Stomach (tissue), 4 donors: ENCODE results near the gene FANK1.

Source experiments
- EP300 ChIP-seq: sonication (generic); formaldehyde crosslinking; IDR thresholded peaks from one replicate; pipeline ENCODE4 v1.6.1; 2017; ENCODE audit warnings: antibody characterized with exemption
- POLR2A ChIP-seq, 4 donors: fragments of 450-650 bp; IDR thresholded peaks; one replicate each; pipeline ENCODE4 v1.6.1; 2016; ENCODE audit warnings: antibody characterized with exemption in 4 of 4, control low read depth in 2 of 4, mild to moderate bottlenecking in 1 of 4, moderate library complexity in 1 of 4
- TF ChIP-seq, protein P1 (sequence below), 7 experiments: fragments of 450-650 bp in 4 of 7; fragments of 200-600 bp in 3 of 7; sonication (generic) in 3 of 7; IDR thresholded peaks; one replicate each; pipeline ENCODE4 v1.5.1; 2016 to 2019; ENCODE audit warnings: antibody characterized with exemption in 7 of 7, control low read depth in 2 of 7, mild to moderate bottlenecking in 1 of 7

GRCh38 chr10:126015413-126015812 is 119.0 kb downstream of the FANK1 start:
- TF ChIP-seq, protein P1, sequence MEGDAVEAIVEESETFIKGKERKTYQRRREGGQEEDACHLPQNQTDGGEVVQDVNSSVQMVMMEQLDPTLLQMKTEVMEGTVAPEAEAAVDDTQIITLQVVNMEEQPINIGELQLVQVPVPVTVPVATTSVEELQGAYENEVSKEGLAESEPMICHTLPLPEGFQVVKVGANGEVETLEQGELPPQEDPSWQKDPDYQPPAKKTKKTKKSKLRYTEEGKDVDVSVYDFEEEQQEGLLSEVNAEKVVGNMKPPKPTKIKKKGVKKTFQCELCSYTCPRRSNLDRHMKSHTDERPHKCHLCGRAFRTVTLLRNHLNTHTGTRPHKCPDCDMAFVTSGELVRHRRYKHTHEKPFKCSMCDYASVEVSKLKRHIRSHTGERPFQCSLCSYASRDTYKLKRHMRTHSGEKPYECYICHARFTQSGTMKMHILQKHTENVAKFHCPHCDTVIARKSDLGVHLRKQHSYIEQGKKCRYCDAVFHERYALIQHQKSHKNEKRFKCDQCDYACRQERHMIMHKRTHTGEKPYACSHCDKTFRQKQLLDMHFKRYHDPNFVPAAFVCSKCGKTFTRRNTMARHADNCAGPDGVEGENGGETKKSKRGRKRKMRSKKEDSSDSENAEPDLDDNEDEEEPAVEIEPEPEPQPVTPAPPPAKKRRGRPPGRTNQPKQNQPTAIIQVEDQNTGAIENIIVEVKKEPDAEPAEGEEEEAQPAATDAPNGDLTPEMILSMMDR (IDR thresholded peaks at IDR 0.05), result no peak
- TF ChIP-seq POLR2A (IDR thresholded peaks at IDR 0.05) (no peak), EP300 (no peak)
